HG03025 (cell line): ENCODE results near the gene RINL.
"Not testable (repeated sequence)": the region's sequence is repeated elsewhere in the genome, so short reads cannot be mapped to it uniquely, and the experiment has no call there.

Experiments used
- ATAC-seq: cut with Tn5 transposase; IDR thresholded peaks from one replicate; pipeline ENCODE4 v1.9.1; 2021; ENCODE audit warnings: mild to moderate bottlenecking, moderate library complexity; ENCODE audit not compliant: unreplicated experiment, low FRiP score

RINL gene

DNA sequence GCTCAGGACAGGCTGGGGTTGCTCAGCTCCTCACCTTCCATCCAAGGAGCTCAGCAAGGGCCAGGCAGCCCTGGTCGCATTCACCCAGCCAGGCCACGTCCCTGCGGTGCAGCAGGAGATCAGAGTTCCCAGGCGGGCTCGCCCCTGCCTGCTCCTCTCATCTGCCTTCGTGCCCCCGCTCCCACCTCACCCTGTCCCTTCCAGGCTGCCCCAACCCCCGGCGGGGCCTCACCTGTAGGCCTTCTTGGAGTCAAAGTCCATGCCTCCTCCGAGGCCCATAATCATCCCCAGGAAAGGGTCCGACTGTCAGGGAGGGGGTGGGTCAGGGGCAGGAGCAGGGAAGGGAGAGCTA is 1.3 kb upstream of the RINL start:
- ATAC-seq, result no peak

DNA sequence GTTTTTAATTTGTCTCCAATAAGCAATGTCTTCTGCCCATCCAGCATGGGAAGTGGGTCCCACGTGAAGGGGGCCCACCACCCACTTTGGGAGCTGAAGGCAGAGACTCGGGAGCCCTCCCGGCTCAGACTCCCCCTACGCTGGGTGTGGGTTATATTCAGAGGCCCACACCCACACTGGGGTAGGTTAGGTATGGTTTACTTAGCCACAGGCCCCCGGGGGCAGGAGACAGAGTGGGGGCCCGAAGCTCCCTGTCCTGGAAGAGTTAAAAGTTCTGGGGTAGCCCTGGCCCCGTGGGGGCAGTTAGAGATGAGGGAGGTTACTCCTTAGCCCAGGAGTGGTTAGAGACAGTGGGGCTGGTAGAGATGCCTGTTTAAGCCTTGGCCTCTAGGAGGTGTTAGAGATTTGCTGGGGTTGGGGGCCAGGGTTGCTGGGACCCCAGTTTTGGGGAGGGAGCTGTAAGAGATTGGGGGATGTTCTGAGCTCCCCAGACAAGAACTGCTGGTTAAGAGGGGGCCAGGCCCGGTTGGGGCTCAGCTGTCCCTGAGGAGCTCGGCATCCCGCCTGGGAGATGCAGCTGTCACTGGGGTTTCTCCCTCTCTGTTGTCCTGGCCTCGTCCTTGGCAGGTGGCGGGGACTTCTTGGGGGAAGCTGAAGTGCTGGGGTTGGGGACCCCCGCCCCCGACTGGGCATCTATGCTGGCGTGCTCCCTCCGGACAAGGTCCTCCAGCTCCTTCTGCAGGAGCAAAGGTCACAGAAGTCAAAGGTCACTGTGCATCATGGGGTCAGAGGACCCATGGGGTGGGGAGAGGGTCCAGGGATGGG is 712 bp upstream of the RINL start:
- ATAC-seq, result no peak

DNA sequence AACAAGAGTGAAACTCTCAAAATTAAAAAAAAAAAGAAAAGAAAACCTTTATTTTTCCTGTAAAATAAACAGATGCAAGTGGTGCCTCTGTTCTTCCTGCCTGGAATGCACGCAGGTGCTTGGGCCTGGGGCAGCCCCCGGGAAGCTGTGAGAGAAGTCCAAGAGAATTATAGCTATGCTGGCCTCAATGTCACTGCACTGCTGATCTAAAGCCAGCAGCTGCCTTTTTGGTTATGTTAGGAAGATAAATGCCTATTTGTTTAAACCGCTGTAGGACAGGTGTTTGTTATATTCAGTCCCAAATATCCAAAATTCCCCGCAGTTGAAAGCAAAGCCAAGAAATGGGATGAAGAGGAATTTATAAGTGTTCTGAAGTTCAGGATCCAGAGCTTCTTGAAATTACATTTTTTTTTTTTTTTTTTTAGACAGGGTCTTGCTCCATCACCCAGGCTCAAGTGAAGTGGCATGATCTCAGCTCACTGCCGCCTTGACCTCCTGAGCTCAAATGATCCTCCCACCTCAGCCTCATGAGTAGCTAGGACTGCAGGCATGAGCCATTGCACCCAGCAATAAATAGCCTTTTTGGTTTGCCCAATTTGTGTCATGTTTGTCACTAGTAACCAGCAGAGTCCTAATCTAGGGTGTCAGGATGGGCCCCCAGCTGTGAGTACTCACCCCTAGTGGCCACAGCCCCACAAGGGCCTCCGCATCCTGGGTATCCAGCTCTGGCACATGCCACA is 2.2 kb downstream of the RINL start:
- ATAC-seq, result no peak

DNA sequence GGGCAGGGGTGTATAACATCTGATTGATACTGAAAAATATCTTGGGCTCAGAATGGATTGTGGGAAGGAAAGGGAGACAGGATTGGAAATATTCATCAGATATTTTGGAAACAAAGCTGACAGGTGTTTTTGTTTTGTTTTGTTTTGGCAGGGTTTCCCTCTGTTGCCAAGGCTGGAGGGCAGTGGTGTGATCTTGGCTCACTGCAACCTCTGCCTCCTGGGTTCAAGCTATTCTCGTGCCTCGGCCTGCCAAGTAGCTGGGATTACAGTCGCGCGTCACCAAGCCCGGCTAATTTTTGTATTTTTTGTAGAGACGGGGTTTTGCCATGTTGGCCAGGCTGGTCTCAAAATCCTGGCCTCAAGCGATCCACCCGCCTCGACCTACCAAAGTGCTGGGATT is 4.7 kb downstream of the RINL start:
- ATAC-seq, result not testable (repeated sequence)

DNA sequence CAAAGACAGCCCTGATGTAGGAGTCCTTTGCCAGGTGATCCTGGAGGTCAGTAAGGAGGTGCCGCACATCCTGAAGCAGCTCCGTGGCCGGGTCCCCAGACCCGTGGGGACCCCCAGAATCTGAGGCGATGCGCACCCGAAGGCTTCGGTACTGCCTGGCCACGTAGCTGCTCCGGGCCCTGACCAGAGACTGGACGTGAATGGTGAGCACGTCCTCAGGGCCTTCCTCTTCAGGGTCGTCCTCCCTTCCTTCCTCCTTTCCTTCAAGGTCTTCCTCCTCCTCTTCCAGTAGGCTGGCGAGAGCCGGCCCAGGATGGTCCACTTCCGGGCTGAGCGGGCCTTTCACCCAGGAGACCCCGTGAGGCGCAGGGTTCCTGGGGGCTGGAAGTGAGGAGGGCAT is 7.5 kb downstream of the RINL start:
- no peak for ATAC-seq

DNA sequence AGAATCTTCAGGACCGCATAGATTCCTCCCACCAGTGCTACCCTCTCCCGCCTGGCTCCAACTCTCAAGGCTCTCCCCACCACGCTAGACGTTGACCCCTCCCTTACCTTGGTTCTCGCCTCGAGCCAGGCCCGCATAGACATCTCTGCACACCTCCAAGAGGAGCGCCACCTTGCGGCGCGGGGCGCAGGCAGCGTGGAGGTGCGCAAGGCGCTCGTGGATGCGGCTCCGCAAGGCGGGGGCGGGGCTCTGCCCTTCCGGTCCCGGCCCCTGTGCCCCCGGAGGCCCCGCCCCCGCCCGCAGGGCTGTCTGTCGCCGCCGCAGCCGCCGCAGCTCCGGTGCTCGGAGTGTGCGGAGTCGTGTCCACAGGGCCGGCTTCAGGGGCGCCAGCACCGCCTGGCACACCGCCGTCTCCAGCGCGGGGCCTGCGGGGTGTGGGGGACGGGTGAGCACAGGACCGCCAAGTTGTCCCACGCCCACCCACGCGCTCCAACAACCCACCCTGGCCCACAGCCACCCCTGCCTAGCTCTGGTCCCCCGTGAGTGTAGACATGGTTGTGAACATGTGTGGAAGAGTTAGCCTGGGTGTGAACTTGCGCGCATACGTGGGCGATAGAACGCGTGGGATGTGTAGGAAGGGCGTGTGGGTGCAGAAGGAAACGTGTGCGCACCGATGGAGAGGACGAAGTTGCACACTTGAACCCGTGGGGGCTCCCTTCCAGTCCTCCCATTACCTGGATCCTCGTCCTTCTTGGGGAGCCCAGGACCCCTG is 8.1 kb downstream of the RINL start:
- ATAC-seq, result peak; percentile 58

DNA sequence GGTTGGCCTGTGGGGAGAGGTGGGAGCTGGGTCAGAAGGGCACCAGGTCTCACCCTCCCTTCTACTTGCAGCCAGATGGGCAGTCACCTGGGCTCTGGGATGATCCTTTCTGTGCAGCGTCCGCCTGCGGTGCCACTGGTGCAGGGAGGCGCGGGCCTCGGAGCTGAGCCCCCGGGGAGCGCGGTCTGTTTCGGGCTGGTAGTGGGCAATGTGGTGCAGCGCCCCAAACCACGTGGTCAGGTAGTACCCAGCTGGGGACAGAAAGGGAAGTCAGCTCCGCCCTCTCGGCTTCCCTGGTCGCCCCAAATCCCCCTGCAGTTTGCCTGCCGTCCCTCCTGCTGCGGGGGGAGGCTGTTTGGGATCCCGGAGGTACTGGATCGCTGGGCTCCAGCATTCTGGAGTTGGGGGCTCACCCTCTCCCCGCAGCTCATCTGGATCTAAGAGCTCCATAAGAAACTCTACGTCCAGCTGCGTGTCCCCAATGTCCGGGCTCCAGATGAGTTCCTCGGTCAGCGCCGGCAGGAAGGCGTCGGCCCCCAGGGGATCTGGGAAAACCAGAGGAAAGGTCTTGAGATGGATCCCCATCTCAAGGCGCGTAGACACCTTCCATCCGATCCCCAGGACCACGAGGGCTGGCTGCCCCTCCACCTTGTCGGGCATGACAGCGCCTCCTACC is 8.8 kb downstream of the RINL start:
- no peak for ATAC-seq

DNA sequence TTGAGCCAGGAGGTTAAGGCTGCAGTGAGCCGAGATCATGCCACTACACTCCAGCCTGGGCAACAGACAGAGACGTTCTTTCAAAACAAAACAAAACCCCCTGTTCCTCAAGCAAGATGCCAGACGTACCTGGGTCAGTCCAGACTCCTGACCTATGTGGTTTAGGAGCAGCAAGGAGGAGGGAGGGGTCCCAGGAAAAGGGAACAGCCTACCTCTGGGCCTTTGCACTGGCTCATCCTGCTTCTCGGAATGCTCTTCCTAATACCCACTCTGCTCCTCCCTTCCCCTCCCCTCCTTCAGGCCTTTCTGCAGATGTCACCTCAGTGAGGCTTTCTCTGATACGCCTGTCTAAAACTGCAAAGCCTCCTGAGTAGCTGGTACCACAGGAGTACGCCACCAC is 9.5 kb downstream of the RINL start:
- no peak for ATAC-seq

DNA sequence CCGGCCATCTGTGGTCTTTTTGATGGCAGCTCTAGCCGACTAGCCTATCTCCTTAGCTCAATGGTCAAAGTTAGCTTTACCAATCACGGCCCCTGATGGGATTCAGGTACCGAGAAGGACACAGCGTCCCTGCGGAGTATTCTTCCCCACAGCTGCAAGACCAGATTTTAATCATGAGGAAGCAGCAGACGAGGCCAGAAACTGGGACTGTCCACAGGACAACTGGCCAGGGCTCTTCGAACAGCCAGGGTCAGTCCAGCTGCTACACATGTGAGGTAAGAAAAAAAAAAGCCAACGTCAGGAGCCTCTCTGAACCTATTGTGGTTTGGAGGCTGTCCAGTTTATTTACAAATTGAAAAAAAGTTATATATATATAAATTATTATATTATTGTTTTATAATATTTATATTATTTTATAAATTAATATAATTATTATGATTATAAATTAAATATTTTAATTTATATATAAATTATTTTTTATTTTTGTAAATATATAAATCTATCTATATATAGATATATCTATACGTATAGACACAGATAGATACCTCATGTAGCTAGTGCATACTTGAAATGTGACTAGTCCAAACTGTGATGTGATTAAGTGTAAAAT is 10.8 kb downstream of the RINL start:
- no peak for ATAC-seq

DNA sequence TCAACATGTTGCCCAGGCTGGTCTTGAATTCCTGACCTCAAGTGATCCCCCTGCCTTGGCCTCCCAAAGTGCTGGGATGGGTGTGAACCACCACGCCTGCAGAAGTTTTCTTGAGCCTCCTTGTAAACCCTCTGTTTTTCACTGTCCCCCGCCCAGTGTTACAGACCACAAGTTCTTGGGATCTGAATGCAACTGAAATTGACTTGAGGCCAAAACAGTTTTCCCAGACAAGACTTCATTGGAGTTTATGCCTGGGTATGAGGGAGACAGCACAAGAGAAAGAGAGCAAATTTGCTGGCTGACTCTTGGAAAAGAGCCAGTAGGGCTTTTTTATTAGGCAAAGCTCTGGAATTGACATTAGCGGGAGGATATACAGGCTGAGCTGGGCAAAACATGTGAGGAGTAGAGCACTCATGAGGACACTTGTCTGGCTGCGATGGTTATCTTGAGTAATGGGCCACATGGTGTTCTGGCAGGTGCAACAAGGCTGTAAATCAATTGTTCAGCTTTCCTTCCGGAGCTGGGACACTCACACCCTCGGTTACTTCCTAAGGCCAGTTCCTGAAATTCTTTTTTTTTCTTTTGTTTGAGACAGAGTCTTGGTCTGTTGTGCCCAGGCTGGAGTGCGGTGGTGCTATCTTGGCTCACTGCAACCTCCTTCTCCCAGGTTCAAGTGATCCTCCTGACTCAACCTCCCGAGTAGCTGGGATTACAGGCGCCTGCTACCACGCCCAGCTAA is 15.6 kb downstream of the RINL start:
- no peak for ATAC-seq

DNA sequence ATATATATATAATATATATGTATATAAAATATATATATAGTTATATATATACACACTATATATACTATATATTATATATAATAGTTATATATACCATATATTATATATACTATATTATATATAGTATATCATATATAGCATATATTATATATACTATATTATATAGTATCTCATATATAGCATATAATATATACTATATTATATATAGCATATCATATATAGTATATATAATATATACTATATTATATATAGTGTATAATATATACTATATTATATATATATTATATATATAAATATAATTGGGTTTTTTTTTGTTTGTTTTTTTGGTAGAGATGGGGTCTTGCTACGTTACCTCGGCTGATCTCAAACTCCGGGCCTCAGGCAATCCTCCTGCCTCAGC is 16.7 kb downstream of the RINL start:
- ATAC-seq, result no peak

DNA sequence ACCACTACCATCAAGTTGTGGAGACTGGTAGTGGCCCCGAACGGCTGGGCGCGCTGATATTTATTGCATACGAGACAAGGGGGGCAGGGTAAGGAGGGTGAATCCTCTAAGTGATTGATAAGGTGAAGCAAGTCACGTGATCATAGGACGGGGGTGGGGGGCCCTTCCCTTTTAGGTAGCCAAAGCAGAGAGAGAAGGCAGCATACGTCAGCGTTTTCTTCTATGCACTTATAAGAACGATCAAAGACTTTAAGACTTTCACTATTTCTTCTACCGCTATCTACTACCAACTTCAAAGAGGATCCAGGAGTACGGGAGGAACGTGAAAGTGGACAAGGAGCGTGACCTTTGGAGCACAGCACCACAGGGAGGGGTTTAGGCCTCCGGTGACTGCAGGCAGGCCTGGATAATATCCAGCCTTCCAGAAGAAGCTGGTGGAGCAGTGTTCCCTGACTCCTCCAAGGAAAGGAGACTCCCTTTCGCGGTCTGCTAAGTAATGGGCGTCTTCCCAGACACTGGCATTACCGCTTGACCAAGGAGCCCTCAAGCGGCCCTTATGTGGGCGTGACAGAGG is 18.4 kb downstream of the RINL start:
- ATAC-seq, result not testable (repeated sequence)

DNA sequence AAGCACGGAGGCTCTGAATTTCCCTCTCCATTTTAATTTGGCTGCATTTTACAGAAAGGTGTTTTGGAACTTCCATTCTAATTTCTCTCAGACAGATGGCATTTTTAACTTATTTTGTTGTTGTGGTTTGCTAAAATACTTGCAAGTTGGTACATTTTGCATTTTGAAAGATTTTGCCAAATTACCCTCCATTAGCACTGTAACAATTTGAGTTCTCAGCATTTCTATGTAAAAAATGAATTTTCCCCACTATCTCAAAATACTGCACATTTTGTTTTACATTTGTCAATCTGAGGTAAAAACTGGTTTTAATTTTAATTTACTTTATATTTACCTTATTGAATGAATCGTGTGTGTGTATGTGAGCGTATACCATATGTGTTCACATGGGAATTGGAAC is 21.3 kb downstream of the RINL start:
- ATAC-seq, result no peak

DNA sequence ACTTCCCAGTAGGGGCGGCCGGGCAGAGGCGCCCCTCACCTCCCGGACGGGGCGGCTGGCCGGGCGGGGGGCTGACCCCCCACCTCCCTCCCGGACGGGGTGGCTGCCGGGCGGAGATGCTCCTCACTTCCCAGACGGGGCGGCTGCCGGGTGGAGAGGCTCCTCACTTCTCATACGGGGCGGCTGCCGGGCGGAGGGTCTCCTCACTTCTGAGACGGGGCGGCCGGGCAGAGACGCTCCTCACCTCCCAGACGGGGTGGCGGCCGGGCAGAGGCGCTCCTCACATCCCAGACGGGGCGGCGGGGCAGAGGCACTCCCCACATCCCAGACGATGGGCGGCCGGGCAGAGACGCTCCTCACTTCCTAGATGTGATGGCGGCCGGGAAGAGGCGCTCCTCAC is 22.3 kb downstream of the RINL start:
- ATAC-seq, result not testable (repeated sequence)

DNA sequence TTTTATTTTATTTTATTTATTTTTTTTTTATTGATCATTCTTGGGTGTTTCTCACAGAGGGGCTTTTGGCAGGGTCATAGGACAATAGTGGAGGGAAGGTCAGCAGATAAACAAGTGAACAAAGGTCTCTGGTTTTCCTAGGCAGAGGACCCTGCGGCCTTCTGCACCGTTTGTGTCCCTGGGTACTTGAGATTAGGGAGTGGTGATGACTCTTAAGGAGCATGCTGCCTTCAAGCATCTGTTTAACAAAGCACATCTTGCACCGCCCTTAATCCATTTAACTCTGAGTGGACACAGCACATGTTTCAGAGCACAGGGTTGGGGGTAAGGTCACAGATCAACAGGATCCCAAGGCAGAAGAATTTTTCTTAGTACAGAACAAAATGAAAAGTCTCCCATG is 23.1 kb downstream of the RINL start:
- not testable (repeated sequence) for ATAC-seq

DNA sequence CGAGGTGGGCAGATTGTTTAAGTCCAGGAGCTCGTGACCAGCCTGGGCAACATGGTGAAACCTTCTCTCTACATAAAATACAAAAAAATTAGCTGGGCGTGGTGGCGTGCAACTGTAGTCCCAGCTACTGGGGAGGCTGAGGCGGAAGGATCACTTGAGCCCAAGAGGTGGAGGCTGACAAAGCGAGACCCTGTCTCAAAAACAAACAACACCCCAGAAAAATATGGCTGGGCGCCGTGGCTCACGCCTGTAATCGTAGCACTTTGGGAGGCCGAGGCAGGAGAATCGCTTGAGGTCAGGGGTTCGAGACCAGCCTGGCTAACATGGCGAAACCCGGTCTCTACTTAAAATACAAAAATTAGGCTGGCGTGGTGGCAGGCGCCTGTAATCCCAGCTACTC is 24.9 kb downstream of the RINL start:
- no peak for ATAC-seq

DNA sequence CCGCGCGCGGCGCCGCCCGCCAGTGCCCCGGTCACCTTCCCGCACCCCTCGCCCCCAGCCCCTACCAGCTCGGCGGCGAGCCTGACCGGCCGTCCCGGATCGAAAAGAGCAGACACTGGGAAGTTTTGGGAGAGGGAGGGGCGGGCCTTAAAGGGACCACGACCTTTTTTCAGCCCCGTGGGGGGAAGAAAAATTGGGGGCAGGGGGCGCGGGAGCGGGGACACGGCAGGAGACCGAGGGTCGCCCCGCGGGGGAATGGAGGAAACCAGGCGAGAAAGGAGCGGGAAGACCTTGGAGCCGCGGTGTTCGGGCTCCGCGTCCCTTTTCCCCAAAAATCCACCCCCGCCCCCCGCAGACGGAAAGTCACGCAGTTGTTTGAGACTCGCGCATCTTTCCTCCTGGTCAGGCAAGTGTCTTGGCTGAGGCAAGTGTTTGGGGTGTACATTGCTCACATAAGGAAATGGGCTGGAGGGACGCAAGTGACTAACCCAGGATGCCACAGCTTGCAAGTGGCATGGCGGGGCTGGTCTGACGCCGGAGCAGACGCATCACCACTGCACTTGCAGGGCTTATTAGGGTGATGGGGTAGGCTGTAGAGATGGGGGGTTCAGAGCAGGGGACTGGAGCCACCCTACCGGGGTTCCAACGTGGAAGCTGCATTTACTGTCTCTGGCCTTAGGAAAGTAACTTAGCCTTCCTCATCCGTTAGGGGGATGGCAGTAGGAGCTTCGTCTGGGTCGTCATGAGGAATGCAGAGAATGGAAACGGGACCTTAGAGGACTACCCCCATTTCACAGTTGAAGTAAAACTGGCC is 25.6 kb downstream of the RINL start:
- ATAC-seq, result no peak

DNA sequence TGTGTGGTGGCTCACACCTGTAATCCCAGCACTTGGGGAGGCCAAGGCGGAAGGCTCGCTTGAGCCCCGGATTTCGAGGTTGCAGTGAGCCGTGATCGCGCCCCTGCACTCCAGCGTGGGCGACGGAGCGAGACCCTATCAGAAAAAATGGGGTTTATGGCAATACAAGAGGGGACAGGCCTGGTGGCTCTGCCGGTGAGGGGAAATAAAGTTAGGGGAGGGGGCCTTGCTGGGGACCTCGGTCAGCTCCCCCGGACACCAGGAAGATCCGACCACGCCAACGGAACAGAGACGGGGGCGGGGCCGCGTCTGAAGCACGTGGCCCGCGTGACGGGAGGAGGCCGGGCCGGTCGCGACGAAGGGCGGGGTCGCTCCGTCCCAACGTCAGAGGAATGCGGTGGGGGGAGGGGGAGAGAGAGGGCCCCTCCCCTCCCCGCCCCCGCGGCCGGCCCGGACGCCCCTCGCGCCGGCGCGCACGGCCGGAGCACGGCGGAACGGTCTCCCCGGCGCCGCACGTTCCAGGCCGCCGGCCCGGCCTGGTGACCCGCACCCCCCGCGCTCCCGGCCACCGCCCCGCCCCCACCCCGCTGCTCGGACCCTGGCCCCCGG is 26.3 kb downstream of the RINL start:
- ATAC-seq, result peak; percentile 21
